Psoas muscle (tissue), 8 donors: ENCODE data around the gene SENP7. TPM values are rescaled to one million over a fixed set of nuclear protein-coding genes. Genes with fewer than 3 reads are reported as not detected.
"Not testable (repeated sequence)": the region's sequence is repeated elsewhere in the genome, so short reads cannot be mapped to it uniquely, and the experiment has no call there.

Experiments used
- ATAC-seq, 4 donors: fragments of 200-7000 bp; cut with Tn5 transposase; one replicate each; pipeline ENCODE4 v1.9.1; 2020; ENCODE audit warnings: moderate library complexity in 3 of 4, mild to moderate bottlenecking in 2 of 4
- DNase-seq, 2 donors: peaks; one replicate each; pipeline ENCODE4 v3.0.0-alpha.2; 2020
- H3K27ac ChIP-seq: fragments of 200-600 bp; one replicate; pipeline ENCODE4 v1.8.0; 2022
- H3K27me3 ChIP-seq, 3 donors: fragments of 200-600 bp in 1 of 3; one replicate each; pipeline versions ENCODE4 v1.6.1 to v1.8.0; 2013 to 2022; ENCODE audit warnings: low read length in 2 of 3, mild to moderate bottlenecking in 2 of 3, moderate library complexity in 1 of 3; ENCODE audit not compliant: insufficient read depth in 3 of 3
- H3K36me3 ChIP-seq, 2 donors: fragments of 200-600 bp in 1 of 2; one replicate each; pipeline versions ENCODE4 v1.6.1 to v1.8.0; 2013 to 2022; ENCODE audit warnings: low read depth in 1 of 2, mild to moderate bottlenecking in 1 of 2, moderate library complexity in 1 of 2; ENCODE audit not compliant: insufficient read depth in 1 of 2
- H3K4me1 ChIP-seq: fragments of 200-600 bp; one replicate; pipeline ENCODE4 v1.8.0; 2022
- H3K4me3 ChIP-seq: fragments of 200-600 bp; one replicate; pipeline ENCODE4 v1.8.0; 2022; ENCODE audit warnings: mild to moderate bottlenecking
- H3K9me3 ChIP-seq: fragments of 200-600 bp; one replicate; pipeline ENCODE4 v1.8.0; 2022
- CTCF ChIP-seq: fragments of 200-600 bp; IDR thresholded peaks from one replicate; pipeline ENCODE4 v1.8.0; 2022; ENCODE audit warnings: antibody characterized with exemption
- WGBS, 3 donors: extraction: QIAGEN DNeasy Blood & Tissue Kit; methylation state at CpG; one replicate each; pipeline versions ENCODE4 v1.1.6 to v1.1.7; 2013; 5-methylcytosine and 5-hydroxymethylcytosine counted together
- intact Hi-C, 2 donors: fragments of 100-400 bp; cut with DNase I; formaldehyde crosslinking; loops; one replicate each; pipeline versions ENCODE4 v1.11.0 to v1.14.2; 2022
- polyA plus RNA-seq, 3 donors: library from polyadenylated mRNA; stranded (reverse); fragments of 200-250 nt; gene quantifications; one replicate each; pipeline ENCODE4 v1.2.3, GENCODE V29; 2013
- total RNA-seq, 4 donors: library from RNA; stranded (reverse); fragmentation: NEBNext Ultra II Directional in 2 of 4; extraction: Animal tissue kit (Norgen Biotek cat#: 25700) in 2 of 4; gene quantifications; one replicate each; pipeline versions ENCODE4 v1.2.1 to v1.2.4, GENCODE V29; 2021 to 2023
- donor health status: healthy with polysubstance abuse.
- donor health status: DM: no; HTN: no; CAD: no; lungs with moderate emphysema.
- donor health status: Bipolar disorder and iron deficiency.
- donor health status: healthy.
- donor health status: DM: yes; HTN: yes; CAD: no.
- donor health status: DM: no; HTN: no; CAD: no.
- donor health status: DM: no; HTN: no; CAD: no.
- donor health status: DM: yes; HTN: yes; CAD: no.

SENP7 gene
- total and polyA plus RNA-seq, 7 donors = 4.2 to 8.7 (median 7.7) TPM

DNA sequence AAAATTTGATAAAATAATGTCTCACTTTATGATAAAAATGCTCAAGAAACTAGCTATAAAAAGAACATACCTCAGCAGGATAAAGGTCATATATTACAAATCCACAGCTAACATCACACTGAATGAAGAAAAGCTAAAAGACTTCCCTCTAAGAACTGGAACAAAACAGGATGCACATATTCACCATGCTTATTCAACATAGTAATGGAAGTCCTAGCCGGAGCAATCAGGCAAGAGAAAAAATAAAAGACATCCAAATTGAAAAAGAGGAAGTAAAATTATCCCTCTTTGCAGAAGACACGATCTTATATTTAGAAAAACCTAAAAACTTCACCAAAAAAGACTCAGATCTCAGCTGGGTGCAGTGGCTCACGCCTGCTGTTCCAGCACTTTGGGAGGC, 34.0 kb downstream of the SENP7 start:
- Histone ChIP-seq H3K4me3 (no peak overlapping the region), H3K9me3 (no peaks in the 10 kb centered on the region), H3K27ac (no peak overlapping the region), H3K4me1 (peaks cover 4% of the 10 kb centered on the region), H3K36me3 (no peaks in the 10 kb centered on the region), H3K27me3 (no peaks in the 10 kb centered on the region)
- DNase-seq = no peak
- intact Hi-C loops = no loop called here
- no peak for ATAC-seq
- TF ChIP-seq CTCF = no peak
- WGBS, 3 donors = 77 to 84% (median 84%) methylated on average over 3 of the region's 3 CpGs

DNA sequence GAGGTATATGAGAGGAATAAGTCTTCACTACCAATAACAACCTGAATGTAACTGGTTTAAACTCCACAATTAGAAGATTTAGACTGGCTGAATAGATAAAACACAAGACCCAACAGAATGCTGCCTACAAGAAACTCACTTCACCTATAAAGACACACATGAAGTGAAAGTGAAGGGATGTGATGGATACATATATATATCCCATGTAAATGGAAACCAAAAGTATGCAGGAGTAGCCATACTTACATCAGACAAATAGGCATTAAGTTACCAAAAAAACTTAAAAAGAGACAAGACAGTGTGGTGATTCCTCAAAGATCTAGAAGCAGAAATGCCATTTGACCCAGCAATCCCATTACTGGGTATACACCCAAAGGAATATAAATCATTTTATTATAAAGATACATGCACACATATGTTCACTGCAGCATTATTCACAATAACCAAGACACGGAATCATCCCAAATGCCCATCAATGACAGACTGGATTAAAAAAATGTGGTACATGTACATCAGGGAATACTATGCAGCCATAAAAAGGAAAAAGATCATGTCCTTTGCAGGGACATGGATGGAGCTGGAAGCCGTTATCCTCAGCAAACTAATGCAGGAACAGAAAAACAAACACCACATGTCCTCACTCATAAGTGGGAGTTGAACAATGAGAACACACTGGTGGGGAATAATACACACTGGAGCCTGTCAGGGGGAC, 38.0 kb downstream of the SENP7 start:
- intact Hi-C loops = not testable (repeated sequence)

GRCh38 chr3:101468676-101469075, 44.3 kb downstream of the SENP7 start:
- 96 to 100% (median 99%) methylated on average over 4 of the region's 4 CpGs for WGBS, 3 donors
- H3K4me1 ChIP-seq, ATAC-seq, intact Hi-C loops, H3K36me3 ChIP-seq, H3K27me3 ChIP-seq, H3K9me3 ChIP-seq, H3K27ac ChIP-seq, DNase-seq, H3K4me3 ChIP-seq: not testable (repeated sequence)

More for the DNA sequence above, 38.0 kb downstream of the SENP7 start:
- not testable (repeated sequence) for H3K4me1 ChIP-seq, H3K27ac ChIP-seq, DNase-seq, ATAC-seq, H3K4me3 ChIP-seq, H3K27me3 ChIP-seq, H3K36me3 ChIP-seq, H3K9me3 ChIP-seq
- WGBS, 3 donors = 95 to 96% (median 95%) methylated on average over 2 of the region's 2 CpGs

DNA sequence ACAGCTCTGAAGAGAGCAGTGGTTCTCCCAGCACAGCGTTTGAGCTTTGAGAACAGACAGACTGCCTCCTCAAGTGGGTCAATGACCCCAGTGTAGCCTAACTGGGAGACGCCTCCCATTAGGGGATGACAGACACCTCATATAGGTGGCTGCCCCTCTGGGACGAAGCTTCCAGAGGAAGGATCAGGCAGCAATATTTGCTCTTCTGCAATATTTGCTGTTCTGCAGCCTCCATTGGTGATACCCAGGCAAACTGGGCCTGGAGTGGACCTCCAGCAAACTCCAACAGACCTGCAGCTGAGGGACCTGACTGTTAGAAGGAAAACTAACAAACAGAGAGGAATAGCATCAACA, 45.7 kb downstream of the SENP7 start:
- H3K27ac ChIP-seq, intact Hi-C loops, H3K36me3 ChIP-seq, H3K4me3 ChIP-seq, H3K4me1 ChIP-seq, H3K9me3 ChIP-seq, DNase-seq, ATAC-seq, H3K27me3 ChIP-seq: not testable (repeated sequence)
- WGBS, 3 donors = 91 to 94% (median 91%) methylated on average over 3 of the region's 3 CpGs

DNA sequence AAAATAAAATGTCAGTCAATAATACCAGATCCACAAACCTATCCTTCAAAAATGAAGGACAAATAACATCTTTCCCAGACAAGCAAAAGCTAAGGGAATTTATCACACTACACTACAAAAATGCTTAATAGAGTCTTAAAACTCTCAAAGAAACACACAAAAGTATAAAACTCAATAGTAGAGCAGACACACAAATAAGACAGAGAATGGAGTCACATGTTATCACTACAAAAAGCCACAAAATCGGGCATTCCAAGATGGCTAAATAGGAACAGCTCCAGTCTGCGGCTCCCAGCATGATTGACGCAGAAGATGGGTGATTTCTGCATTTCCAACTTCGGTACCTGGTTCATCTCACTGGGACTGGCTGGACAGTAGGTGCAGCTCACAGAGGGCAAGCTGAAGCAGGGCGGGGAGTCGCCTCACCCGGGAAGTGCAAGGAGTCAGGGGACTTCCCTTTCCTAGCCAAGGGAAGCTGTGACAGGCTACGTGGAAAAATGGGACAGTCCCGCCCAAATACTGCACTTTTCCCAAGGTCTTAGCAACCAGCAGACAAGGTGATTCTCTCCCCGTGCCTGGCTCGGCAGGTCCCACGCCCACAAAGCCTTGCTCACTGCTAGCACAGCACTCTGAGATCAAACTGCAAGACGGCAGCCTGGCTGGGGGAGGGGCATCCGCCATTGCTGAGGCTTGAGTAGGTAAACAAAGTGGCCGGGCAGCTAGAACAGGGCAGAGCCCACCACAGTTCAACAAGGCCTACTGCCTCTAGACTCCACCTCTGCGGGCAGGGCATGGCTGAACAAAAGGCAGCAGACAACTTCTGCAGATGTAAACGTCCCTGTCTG, 46.3 kb downstream of the SENP7 start:
- WGBS, 3 donors = 73 to 89% (median 77%) methylated on average over 17 of the region's 17 CpGs
- ATAC-seq = no peak
- Histone ChIP-seq H3K4me1 (no peaks in the 10 kb centered on the region), H3K36me3 (no peaks in the 10 kb centered on the region), H3K27ac (no peak overlapping the region), H3K9me3 (no peaks in the 10 kb centered on the region), H3K4me3 (no peak overlapping the region), H3K27me3 (no peaks in the 10 kb centered on the region)
- no peak for TF ChIP-seq CTCF
- intact Hi-C loops = no loop called here
- DNase-seq = no peak

GRCh38 chr3:101464235-101464634, 48.8 kb downstream of the SENP7 start:
- Histone ChIP-seq H3K4me3 (no peak overlapping the region), H3K36me3 (no peaks in the 10 kb centered on the region), H3K4me1 (no peaks in the 10 kb centered on the region), H3K27me3 (no peaks in the 10 kb centered on the region), H3K27ac (no peak overlapping the region), H3K9me3 (peaks cover 7% of the 10 kb centered on the region)
- intact Hi-C loops = no loop called here
- 94 to 100% (median 98%) methylated on average over 2 of the region's 2 CpGs for WGBS, 3 donors
- no peak for TF ChIP-seq CTCF
- no peak for DNase-seq
- ATAC-seq = no peak
